HG03457 (cell line): ENCODE measurements around the gene TBC1D22A.
"Not testable (repeated sequence)": the region's sequence is repeated elsewhere in the genome, so short reads cannot be mapped to it uniquely, and the experiment has no call there.

Experiments used
- ATAC-seq: cut with Tn5 transposase; IDR thresholded peaks from one replicate; pipeline ENCODE4 v1.9.1; 2021; ENCODE audit warnings: moderate number of reproducible peaks; ENCODE audit not compliant: unreplicated experiment

The TBC1D22A gene

GRCh38 chr22:46966495-46966845, 204.0 kb downstream of the TBC1D22A start:
- no peak for ATAC-seq

GRCh38 chr22:46966846-46967245, 204.4 kb downstream of the TBC1D22A start:
- no peak for ATAC-seq

GRCh38 chr22:46967445-46968358, 205.3 kb downstream of the TBC1D22A start:
- ATAC-seq: no peak

GRCh38 chr22:46968359-46968740, 205.9 kb downstream of the TBC1D22A start:
- no peak for ATAC-seq

GRCh38 chr22:46968848-46969247, 206.4 kb downstream of the TBC1D22A start:
- no peak for ATAC-seq

- peak; percentile 72 for ATAC-seq
These were observed 207.0 kb downstream of the TBC1D22A start for GRCh38 chr22:46969491-46969890.

GRCh38 chr22:46969961-46970360, 207.5 kb downstream of the TBC1D22A start:
- no peak for ATAC-seq

- no peak for ATAC-seq
These were observed 208.1 kb downstream of the TBC1D22A start for GRCh38 chr22:46970411-46971098.

GRCh38 chr22:46971099-46971763, 208.8 kb downstream of the TBC1D22A start:
- no peak for ATAC-seq

GRCh38 chr22:46971764-46972125, 209.3 kb downstream of the TBC1D22A start:
- ATAC-seq: no peak

GRCh38 chr22:46972256-46972655, 209.8 kb downstream of the TBC1D22A start:
- ATAC-seq: no peak

- ATAC-seq: no peak
These were observed 210.7 kb downstream of the TBC1D22A start for GRCh38 chr22:46972901-46973831.

GRCh38 chr22:46974077-46974476, 211.6 kb downstream of the TBC1D22A start:
- ATAC-seq: no peak

GRCh38 chr22:46974631-46975585, 212.5 kb downstream of the TBC1D22A start:
- no peak for ATAC-seq

GRCh38 chr22:46976143-46976542, 213.7 kb downstream of the TBC1D22A start:
- ATAC-seq: no peak

- no peak for ATAC-seq
These were observed 214.1 kb downstream of the TBC1D22A start for GRCh38 chr22:46976598-46976997.

GRCh38 chr22:46977656-46978343, 215.3 kb downstream of the TBC1D22A start:
- ATAC-seq: no peak

GRCh38 chr22:46978668-46979067, 216.2 kb downstream of the TBC1D22A start:
- ATAC-seq: not testable (repeated sequence)

- ATAC-seq: no peak
These were observed 217.1 kb downstream of the TBC1D22A start for GRCh38 chr22:46979506-46979905.
